NB4 (cell line): ENCODE data around the gene BFSP1.

Experiments used
- DNase-seq: peaks from one replicate; pipeline ENCODE4 v3.0.0; 2010; ENCODE audit warnings: low read depth
- H3K4me3 ChIP-seq: one replicate; pipeline ENCODE4 v1.5.1; 2011; ENCODE audit warnings: mild to moderate bottlenecking, low read depth, low read length, moderate library complexity
- CTCF ChIP-seq: IDR thresholded peaks from one replicate; pipeline ENCODE4 v1.5.1; 2012; ENCODE audit warnings: low read depth, low read length
- MAX ChIP-seq: IDR thresholded peaks from 2 replicates; pipeline ENCODE4 v1.6.1; 2011; ENCODE audit warnings: low read depth, low read length
- MYC ChIP-seq: IDR thresholded peaks from 2 replicates; pipeline ENCODE4 v1.6.1; 2011; ENCODE audit warnings: low read depth, low read length
- POLR2A ChIP-seq: IDR thresholded peaks from 2 replicates; pipeline ENCODE4 v1.6.1; 2011; ENCODE audit warnings: mild to moderate bottlenecking; ENCODE audit not compliant: insufficient read length; ENCODE audit errors: extremely low read depth

The BFSP1 gene

GRCh38 chr20:17457079-17457478 lies 74.1 kb downstream of the BFSP1 start:
- no peak overlapping the region for H3K4me3 ChIP-seq
- TF ChIP-seq CTCF (no peak), POLR2A (no peak), MAX (no peak), MYC (no peak)
- no peak for DNase-seq

- H3K4me3 ChIP-seq: no peak overlapping the region
- no peak for DNase-seq
- TF ChIP-seq CTCF (no peak), MYC (no peak), POLR2A (no peak), MAX (no peak)
Measured at GRCh38 chr20:17456279-17456678, 74.9 kb downstream of the BFSP1 start.

- TF ChIP-seq POLR2A (no peak), MYC (no peak), CTCF (no peak), MAX (no peak)
Measured at GRCh38 chr20:17453592-17453991, 77.6 kb downstream of the BFSP1 start.

GRCh38 chr20:17452441-17452840 lies 78.7 kb downstream of the BFSP1 start:
- TF ChIP-seq POLR2A: no peak

More at GRCh38 chr20:17453592-17453991, 77.6 kb downstream of the BFSP1 start:
- no peak for DNase-seq
- H3K4me3 ChIP-seq: no peak overlapping the region

GRCh38 chr20:17449031-17449430 lies 82.1 kb downstream of the BFSP1 start:
- TF ChIP-seq CTCF: no peak
- H3K4me3 ChIP-seq: no peak overlapping the region
- DNase-seq: no peak

More at GRCh38 chr20:17452441-17452840, 78.7 kb downstream of the BFSP1 start:
- DNase-seq: no peak
- no peak overlapping the region for H3K4me3 ChIP-seq

- no peak overlapping the region for H3K4me3 ChIP-seq
- TF ChIP-seq MAX (no peak), CTCF (no peak), MYC (no peak), POLR2A (no peak)
- DNase-seq: no peak
Measured at GRCh38 chr20:17448071-17448470, 83.1 kb downstream of the BFSP1 start.

- H3K4me3 ChIP-seq: no peak overlapping the region
- TF ChIP-seq MYC: no peak
- no peak for DNase-seq
Measured at GRCh38 chr20:17446171-17446570, 85.0 kb downstream of the BFSP1 start.
